Fibroblast of lung (primary cell): ENCODE results near the gene LUC7L2.

Experiments used
- CTCF ChIP-seq, 2 donors: IDR thresholded peaks in 1 of 2; conservative IDR thresholded peaks in 1 of 2; 1 replicate in 1 of 2; 2 replicates in 1 of 2; pipeline ENCODE4 v1.5.1; 2011 to 2012; ENCODE audit warnings: low read length in 2 of 2, control low read depth in 1 of 2, inconsistent platforms in 1 of 2, low read depth in 1 of 2, mild to moderate bottlenecking in 1 of 2
- EZH2 ChIP-seq: IDR thresholded peaks from 2 replicates; pipeline ENCODE4 v1.5.1; 2012; ENCODE audit warnings: low read length, control low read depth, mild to moderate bottlenecking; ENCODE audit errors: missing control alignments

GRCh38 chr7:139328375-139328774 lies 31.3 kb upstream of the LUC7L2 start:
- TF ChIP-seq CTCF (conservative IDR thresholded peaks at IDR 0.05 in 1 of 2, IDR thresholded peaks at IDR 0.05 in 1 of 2; ENCODE audit: low read depth in 1 of 2, low read length in 2 of 2) (no peak), EZH2 (no peak)
